Stimulated activated CD8-positive, alpha-beta memory T cell treated with anti-CD3 and anti-CD28 coated beads, Interleukin-15, amount 100 ng/mL, for 1 hour (primary cell): ENCODE results near the gene ANO10.
"Not testable (repeated sequence)": the region's sequence is repeated elsewhere in the genome, so short reads cannot be mapped to it uniquely, and the experiment has no call there.

Source experiments
- DNase-seq: peaks from one replicate; pipeline ENCODE4 v3.0.0-alpha.2; 2020; ENCODE audit warnings: low read depth

Gene ANO10

DNA sequence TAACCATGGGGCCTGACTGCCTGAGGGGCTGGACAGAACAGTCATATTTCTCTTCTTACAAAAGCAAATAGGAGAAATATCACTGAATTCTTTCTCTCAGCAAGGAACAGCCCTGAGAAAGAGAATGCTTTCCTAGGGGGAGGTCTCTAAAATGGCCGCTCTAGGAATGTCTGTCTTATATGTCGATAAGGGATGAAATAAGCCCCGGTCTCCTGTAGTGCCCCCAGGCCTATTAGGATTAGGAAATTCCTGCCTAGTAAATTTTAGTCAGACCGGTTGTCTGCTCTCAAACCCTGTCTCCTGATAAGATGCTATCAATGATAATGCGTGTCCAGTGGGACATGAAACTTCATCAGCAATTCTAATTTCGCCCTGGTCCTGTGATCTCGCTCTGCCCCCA lies 103.3 kb downstream of the ANO10 start:
- DNase-seq: not testable (repeated sequence)

GRCh38 chr3:43515970-43516635 lies 105.7 kb downstream of the ANO10 start:
- no peak for DNase-seq

DNA sequence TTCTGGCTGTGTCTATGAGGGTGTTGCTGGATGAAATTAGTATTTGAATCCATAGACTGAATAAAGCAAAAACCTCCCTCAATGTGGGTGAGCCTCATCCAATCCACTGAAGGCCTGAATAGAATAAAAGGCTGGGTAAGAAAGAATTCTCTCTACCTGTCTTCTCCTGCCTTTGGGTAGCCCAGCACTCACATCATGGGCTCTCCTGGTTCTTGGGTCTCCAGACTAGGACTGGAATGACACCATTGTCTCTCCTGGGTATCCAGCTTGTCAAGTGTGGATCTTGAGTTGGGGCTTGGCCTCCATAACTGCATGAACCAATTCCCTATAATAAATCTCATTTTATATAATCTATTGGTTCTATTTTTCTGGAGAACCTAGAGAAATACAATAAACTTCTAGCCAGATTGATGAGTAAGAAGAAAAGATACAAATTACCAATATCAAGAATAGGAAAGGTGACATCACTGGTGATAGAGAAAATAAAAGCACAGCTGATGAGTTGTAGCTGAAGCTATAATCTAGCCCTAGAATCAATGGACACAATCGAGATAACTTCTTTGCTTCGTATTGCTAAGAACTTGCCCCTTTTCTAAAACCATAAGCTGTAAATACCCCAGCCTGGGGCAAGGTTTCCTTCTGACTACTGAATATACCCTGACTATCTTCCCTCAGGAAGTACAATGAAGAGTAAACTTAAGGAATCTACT lies 106.4 kb downstream of the ANO10 start:
- DNase-seq: no peak

GRCh38 chr3:43512754-43513404 lies 108.9 kb downstream of the ANO10 start:
- no peak for DNase-seq

DNA sequence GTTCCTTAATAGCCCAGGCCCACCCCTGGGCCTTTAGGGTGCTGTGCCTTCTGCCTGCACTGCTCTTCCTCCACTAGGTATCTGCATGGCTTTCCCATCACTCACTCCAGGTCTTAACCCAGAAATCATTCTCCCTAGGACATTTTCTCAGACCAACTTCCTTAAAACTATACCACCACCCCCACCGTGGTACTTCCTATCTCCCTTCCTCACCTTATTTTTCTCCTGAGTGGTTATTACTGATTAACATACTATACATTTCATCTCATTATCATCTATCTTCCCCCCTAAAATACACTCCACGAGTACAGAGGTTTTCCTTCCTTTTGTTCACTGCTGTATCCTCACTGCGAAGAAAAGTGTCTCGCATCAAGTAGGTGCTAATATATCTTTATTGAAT lies 115.2 kb downstream of the ANO10 start:
- no peak for DNase-seq

DNA sequence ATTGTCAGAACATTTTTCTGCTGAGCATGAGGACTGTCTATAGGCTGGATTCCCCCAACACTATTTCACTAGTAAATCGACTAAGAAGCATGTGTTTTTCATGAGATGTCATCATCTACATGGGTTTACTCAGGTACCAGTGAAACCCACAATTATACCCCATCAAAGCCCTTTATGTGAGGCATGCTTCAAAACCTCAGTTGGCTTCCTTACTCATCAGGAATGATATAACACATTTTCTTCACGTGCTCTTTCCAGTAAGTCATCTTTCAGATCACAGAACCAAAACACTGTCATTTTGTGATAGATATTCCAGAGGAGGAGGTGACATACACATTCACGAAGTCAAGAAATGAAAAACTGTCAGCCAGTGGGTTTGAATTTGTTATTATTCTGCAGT lies 116.5 kb downstream of the ANO10 start:
- DNase-seq: no peak

- DNase-seq: no peak
These were observed 118.6 kb downstream of the ANO10 start for GRCh38 chr3:43503067-43503728.

- no peak for DNase-seq
These were observed 122.6 kb downstream of the ANO10 start for GRCh38 chr3:43499256-43499655.

DNA sequence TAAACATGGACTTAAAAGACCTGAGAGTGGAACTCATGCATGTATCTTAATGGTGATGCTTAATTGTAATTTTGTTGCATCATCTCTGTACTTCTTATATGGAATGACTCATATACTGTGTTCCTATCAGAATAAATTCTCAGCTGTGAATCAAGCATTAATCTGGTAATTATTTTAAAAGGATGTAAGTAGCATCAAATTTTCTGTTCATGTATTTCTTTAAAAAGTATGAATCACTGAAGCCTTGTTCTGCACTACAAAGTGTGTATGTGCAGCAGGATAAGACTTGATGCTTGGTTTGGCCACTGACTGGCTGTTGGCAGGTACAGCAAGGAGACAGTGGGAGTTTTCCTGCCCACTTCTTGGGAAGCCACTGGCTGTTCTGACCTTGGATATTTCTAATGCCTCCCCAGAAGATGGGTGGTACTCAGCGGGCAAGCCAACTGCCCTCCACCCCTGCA lies 123.9 kb downstream of the ANO10 start:
- DNase-seq: no peak

DNA sequence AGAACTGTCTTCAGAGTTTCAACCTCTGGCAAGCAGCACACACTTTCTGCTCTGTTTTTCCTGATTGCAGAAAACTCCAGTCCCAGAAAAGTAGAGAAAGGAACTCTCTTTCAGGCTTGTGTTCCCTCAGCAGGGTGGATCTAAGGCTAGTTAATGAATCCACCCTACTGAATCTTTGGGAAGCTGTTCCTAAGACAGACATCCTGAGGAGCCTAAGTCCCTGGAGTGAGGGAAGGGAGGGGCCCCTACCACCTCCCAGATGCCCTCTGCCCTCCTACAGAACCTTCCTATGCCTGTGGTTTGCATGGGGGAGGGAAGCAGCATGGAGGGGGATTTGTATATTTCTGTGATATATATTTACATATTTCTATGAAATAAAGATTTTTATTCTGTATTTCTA lies 124.4 kb downstream of the ANO10 start:
- DNase-seq: no peak

DNA sequence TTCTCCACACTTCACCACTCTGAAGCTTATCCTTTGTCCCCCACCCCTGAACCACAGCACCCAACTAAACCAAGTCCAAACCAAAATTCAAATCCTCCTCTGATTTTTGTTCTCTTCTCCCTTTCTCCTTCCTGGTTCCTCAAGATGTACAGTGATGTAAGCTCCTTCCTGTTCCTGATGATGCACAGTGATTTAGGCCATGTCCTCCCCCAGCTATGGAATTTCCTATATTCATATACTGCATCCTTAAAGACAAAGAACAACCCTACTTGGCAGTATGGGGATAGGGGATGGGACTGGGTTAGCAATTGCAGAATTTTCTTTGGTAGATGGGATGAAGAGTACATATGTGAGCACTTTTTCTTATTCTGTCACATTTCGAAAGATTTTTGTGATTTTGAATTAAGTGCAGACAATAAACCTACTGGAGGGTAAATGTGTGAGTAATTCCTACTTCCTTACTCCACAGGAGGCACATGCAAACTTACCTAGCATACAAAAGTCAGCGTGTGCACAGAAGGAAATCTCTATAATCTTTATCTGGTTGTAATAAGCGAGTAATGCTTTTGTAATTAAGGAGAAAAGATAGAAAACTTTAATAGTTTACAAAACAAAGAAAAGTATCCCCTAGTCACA lies 125.0 kb downstream of the ANO10 start:
- DNase-seq: no peak

GRCh38 chr3:43492932-43493331 lies 128.9 kb downstream of the ANO10 start:
- DNase-seq: not testable (repeated sequence)

GRCh38 chr3:43491807-43492206 lies 130.0 kb downstream of the ANO10 start:
- not testable (repeated sequence) for DNase-seq

DNA sequence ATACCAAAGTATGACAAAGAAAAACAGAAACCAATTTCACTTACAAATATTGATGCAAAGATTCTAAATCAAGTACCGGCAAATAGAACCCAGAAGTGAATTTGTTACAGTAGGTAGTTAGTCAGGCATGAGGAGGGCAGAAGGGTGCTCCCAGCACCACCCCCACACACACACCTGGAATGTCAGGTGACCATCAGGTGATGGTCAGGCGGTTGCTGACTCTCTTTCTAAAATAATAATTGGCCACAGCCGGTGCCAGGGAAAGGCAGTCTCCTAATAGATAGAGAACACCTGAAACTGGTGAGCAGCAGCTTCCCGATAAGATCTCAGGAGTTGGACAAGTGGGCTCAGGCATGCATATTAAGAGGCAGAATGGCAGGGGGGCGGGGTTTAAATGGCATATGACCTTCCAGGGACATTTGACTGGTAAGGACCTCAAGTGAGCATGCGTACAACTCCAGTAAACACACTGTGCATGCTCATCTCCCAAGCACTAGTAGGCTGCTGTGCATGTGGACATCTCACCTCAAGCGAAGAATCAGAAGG lies 131.1 kb downstream of the ANO10 start:
- DNase-seq: no peak

DNA sequence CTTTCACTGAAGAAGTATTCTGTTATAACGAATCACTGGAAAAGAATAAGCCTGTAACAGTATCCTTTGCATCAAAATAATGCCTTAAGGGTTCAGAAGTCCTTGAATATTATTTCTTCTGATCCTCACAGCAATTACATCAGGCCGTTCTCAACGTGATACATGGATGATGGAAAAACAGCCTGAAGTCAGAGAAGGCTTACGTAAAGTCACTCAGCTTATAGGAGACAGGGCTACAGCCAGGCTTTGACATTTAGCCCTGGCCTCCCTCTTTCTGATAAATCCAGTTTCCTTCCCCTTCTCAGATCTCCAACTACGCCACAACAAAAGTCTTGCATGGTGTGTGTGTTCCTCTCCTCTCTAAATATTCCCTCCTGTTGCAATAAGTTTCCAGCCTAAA lies 131.9 kb downstream of the ANO10 start:
- DNase-seq: no peak

DNA sequence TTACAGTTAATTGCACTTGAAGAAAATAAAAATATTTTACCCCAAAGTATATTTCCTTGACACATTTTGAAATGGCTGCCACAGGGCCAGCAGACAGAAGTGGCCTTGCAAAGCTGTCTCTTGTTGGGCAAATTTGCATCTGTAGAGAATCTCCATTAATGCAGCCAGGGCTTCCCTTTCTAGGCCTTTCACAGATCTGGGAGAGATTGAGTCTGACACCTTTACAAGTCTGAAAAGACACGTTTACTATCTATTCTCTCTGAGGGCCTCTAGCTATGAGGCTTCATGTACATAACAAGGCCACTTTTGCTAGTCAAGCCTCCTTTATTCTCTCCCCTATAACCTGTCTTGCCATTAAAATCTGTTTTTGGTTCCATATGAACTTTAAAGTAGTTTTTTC lies 135.9 kb downstream of the ANO10 start:
- no peak for DNase-seq

GRCh38 chr3:43484926-43485488 lies 136.8 kb downstream of the ANO10 start:
- DNase-seq: no peak

- no peak for DNase-seq
These were observed 140.4 kb downstream of the ANO10 start for GRCh38 chr3:43481375-43481774.

DNA sequence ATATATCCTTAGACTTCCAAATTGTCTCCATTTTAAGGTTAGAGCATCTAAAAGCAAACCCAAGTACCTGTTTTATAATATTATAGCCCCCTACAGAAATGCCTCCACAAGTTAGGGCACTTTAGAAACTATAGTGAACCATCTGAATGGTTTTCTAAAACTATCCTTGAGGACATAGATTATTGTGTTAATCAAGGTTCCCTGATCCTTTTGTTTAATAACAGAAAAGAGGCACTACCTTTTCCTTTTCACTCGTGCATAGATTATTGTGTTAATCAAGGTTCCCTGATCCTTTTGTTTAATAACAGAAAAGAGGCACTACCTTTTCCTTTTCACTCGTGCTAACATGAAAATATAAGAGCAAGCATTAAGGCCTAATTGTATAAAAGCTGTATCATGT lies 143.0 kb downstream of the ANO10 start:
- DNase-seq: not testable (repeated sequence)

- DNase-seq: no peak
These were observed 143.6 kb downstream of the ANO10 start for GRCh38 chr3:43478118-43478785.

- peak; percentile 24 for DNase-seq
These were observed 144.2 kb downstream of the ANO10 start for GRCh38 chr3:43477600-43477999.
